Heart left ventricle (tissue), 16 donors: ENCODE data around the gene KIAA1958. TPM values are rescaled to one million over a fixed set of nuclear protein-coding genes. Genes with fewer than 3 reads are reported as not detected.

Experiments
- ATAC-seq, 4 donors: fragments of 200-7000 bp; cut with Tn5 transposase; one replicate each; pipeline ENCODE4 v1.9.1; 2020 to 2022; ENCODE audit warnings: moderate library complexity in 4 of 4, mild to moderate bottlenecking in 3 of 4, moderate number of reproducible peaks in 1 of 4
- DNase-seq, 5 donors: peaks; one replicate each; pipeline ENCODE4 v3.0.0-alpha.2; 2020
- H3K27ac ChIP-seq, 12 donors: fragments of 200-600 bp; sonication (generic) in 4 of 12; one replicate each; pipeline versions ENCODE4 v1.5.0 to v1.8.0; 2016 to 2022; ENCODE audit warnings: mild to moderate bottlenecking in 2 of 12
- H3K27me3 ChIP-seq, 9 donors: fragments of 200-600 bp; sonication (generic) in 2 of 9; one replicate each; pipeline versions ENCODE4 v1.5.1 to v1.8.0; 2016 to 2022; ENCODE audit warnings: mild to moderate bottlenecking in 3 of 9
- H3K36me3 ChIP-seq, 9 donors: fragments of 200-600 bp; sonication (generic) in 2 of 9; one replicate each; pipeline versions ENCODE4 v1.5.0 to v1.8.0; 2018 to 2022; ENCODE audit warnings: mild to moderate bottlenecking in 2 of 9
- H3K4me1 ChIP-seq, 12 donors: fragments of 200-600 bp; sonication (generic) in 4 of 12; one replicate each; pipeline versions ENCODE4 v1.5.0 to v1.8.0; 2016 to 2022; ENCODE audit warnings: mild to moderate bottlenecking in 3 of 12
- H3K4me3 ChIP-seq, 12 donors: fragments of 200-600 bp; sonication (generic) in 4 of 12; one replicate each; pipeline versions ENCODE4 v1.5.0 to v1.8.0; 2017 to 2022; ENCODE audit warnings: mild to moderate bottlenecking in 9 of 12, moderate library complexity in 4 of 12
- H3K9me3 ChIP-seq, 12 donors: fragments of 200-600 bp; sonication (generic) in 4 of 12; one replicate each; pipeline versions ENCODE4 v1.5.0 to v1.8.0; 2016 to 2022; ENCODE audit warnings: mild to moderate bottlenecking in 1 of 12
- POLR2A ChIP-seq, 2 donors: fragments of 450-650 bp; IDR thresholded peaks; one replicate each; pipeline ENCODE4 v1.6.1; 2017; ENCODE audit warnings: antibody characterized with exemption in 2 of 2, mild to moderate bottlenecking in 2 of 2, moderate library complexity in 2 of 2
- WGBS, 4 donors: extraction: QIAGEN DNeasy Blood & Tissue Kit in 2 of 4; methylation state at CpG; one replicate each; pipeline versions ENCODE4 v1.1.5 to v1.1.7; 2013 to 2018; 5-methylcytosine and 5-hydroxymethylcytosine counted together
- intact Hi-C, 10 donors: fragments of 100-400 bp; cut with DNase I; formaldehyde crosslinking; loops; one replicate each; pipeline versions ENCODE4 v1.11.1 to v1.14.2; 2022
- polyA plus RNA-seq, 2 donors: library from polyadenylated mRNA; stranded (reverse); fragments of 200-250 nt; gene quantifications; one replicate each; pipeline ENCODE4 v1.2.3, GENCODE V29; 2013
- total RNA-seq, 9 donors: library from RNA; depleted of rRNA in 2 of 9; stranded (reverse); fragments of >200 nt in 2 of 9; fragmentation: NEBNext Ultra II Directional in 3 of 9; extraction: Animal tissue kit (Norgen Biotek cat#: 25700) in 3 of 9; gene quantifications; one replicate each; pipeline versions ENCODE4 v1.1.0 to v1.2.4, GENCODE V29; 2016 to 2023
- TF ChIP-seq, protein P1 (sequence below), 12 donors: fragments of 200-600 bp; sonication (generic) in 4 of 12; IDR thresholded peaks; one replicate each; pipeline versions ENCODE4 v1.5.0 to v1.8.0; 2018 to 2022; ENCODE audit warnings: antibody characterized with exemption in 12 of 12, mild to moderate bottlenecking in 5 of 12
- donor health status: ischemic (EF 13 %, LVEDD 7.1; RV severe dilation, severe dysfunction).
- donor health status: healthy with polysubstance abuse.
- donor health status: DM: no; HTN: yes; CAD: no.
- donor health status: DM: no; HTN: no; CAD: no.
- donor health status: ischemic (EF 25% LVEDD 6.9; RV normal size, moderate dysfunction).
- donor health status: ischemic (EF 25% LVEDD 5.7; RV mildly dilated, moderate dysfunction).
- donor health status: healthy.
- donor health status: DM: yes; HTN: yes; CAD: no.
- donor health status: ischemic (EF 35%, LVEDD 5.7; RV mildly dilated, moderate dysfunction).
- donor health status: nonischemic (EF 11% LVEDD 7.7; RV severe dilation, severe dysfunction).
- donor health status: DM: yes; HTN: yes; CAD: no.
- donor health status: PGD.
- donor health status: ischemic (EF 29% LVEDD 5.4; RV normal size, mild dysfunction).
- donor health status: nonischemic (EF 23%, LVEDD 6.1; RV moderate dilation, normal function).

The KIAA1958 gene
- total and polyA plus RNA-seq, 11 donors = 0.99 to 8.5 (median 5.8) TPM

DNA sequence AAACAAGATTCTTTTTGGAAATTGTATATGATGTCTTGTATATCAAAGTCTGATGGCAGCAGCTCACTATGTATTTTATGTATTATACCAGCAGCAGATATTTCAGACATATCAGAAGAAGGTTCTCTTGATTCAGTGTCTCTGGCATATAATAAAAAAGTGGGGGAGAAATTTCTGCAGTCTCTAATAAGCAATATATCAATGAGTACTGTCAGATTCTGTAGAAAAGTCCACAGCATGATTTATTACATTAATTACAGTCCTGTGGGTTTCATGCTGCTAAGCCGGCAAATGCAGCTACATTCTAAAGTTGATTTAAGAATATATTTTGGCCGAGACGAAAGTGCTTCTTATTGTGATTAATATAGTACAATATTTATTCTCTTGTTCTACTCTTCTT, 113.1 kb downstream of the KIAA1958 start:
- no peaks in the 10 kb centered on the region for H3K9me3 ChIP-seq
- H3K4me1 ChIP-seq = no peaks in the 10 kb centered on the region
- H3K4me3 ChIP-seq = no peak overlapping the region
- no peak overlapping the region for H3K27ac ChIP-seq
- intact Hi-C loops = no loop called here
- WGBS, 4 donors = 87 to 97% (median 96%) methylated on average over 3 of the region's 3 CpGs
- TF ChIP-seq POLR2A (IDR thresholded peaks at IDR 0.05) = no peak
- TF ChIP-seq, protein P1, sequence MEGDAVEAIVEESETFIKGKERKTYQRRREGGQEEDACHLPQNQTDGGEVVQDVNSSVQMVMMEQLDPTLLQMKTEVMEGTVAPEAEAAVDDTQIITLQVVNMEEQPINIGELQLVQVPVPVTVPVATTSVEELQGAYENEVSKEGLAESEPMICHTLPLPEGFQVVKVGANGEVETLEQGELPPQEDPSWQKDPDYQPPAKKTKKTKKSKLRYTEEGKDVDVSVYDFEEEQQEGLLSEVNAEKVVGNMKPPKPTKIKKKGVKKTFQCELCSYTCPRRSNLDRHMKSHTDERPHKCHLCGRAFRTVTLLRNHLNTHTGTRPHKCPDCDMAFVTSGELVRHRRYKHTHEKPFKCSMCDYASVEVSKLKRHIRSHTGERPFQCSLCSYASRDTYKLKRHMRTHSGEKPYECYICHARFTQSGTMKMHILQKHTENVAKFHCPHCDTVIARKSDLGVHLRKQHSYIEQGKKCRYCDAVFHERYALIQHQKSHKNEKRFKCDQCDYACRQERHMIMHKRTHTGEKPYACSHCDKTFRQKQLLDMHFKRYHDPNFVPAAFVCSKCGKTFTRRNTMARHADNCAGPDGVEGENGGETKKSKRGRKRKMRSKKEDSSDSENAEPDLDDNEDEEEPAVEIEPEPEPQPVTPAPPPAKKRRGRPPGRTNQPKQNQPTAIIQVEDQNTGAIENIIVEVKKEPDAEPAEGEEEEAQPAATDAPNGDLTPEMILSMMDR (IDR thresholded peaks at IDR 0.05) = no peak
- DNase-seq = no peak
- ATAC-seq = no peak
- H3K27me3 ChIP-seq = no peaks in the 10 kb centered on the region
- H3K36me3 ChIP-seq = no peaks in the 10 kb centered on the region

DNA sequence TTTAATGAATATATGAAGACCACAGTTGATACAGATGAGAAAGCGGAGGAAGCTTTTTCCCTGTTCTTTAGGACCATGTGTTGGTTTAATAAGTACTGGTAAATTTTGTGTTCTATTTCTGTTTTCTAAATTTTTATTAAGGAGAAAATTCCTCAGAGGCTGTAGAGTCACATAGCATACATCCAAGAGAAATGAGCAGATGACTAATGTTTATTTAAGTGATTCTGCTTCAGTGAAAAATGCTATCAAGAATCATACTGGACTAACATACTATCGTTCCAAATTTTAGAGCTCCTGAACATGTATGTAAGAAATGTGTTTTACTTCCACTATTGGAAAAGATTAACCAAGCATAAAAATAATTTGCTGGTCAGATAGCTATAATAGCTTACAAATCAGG, 115.0 kb downstream of the KIAA1958 start:
- Histone ChIP-seq H3K36me3 (no peaks in the 10 kb centered on the region), H3K27me3 (no peaks in the 10 kb centered on the region), H3K4me3 (no peak overlapping the region), H3K27ac (no peak overlapping the region), H3K9me3 (no peaks in the 10 kb centered on the region), H3K4me1 (no peaks in the 10 kb centered on the region)
- TF ChIP-seq POLR2A (IDR thresholded peaks at IDR 0.05) = no peak
- TF ChIP-seq, protein P1 (IDR thresholded peaks at IDR 0.05) = no peak
- DNase-seq (no peak), ATAC-seq (no peak)
- 75 to 85% (median 76%) methylated on average over 2 of the region's 2 CpGs for WGBS, 4 donors
- intact Hi-C loops = no loop called here

DNA sequence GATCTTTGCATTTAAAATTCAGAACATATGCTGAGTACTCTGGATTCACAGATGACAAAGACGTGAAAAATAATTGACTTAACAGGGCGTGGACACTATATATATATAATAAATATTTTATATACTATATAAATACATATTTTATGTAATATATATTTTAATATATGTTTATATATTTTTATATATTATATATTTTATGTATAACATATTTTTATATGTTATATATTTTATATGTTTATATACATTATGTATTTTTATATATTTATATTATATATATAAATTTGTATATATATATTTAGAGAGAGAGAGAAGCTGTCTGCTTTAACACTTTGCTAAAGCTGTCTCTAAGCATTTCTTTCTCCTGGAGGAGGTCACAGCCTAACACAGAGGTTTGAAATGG, 118.2 kb downstream of the KIAA1958 start:
- H3K27ac ChIP-seq = no peak overlapping the region
- H3K27me3 ChIP-seq = no peaks in the 10 kb centered on the region
- no peaks in the 10 kb centered on the region for H3K9me3 ChIP-seq
- DNase-seq = no peak
- intact Hi-C loops = no loop called here
- no peaks in the 10 kb centered on the region for H3K36me3 ChIP-seq
- no peak overlapping the region for H3K4me3 ChIP-seq
- 94 to 98% (median 96%) methylated on average over 2 of the region's 2 CpGs for WGBS, 4 donors
- H3K4me1 ChIP-seq = no peaks in the 10 kb centered on the region
- TF ChIP-seq POLR2A (IDR thresholded peaks at IDR 0.05) = no peak
- TF ChIP-seq, protein P1 (IDR thresholded peaks at IDR 0.05) = no peak
- no peak for ATAC-seq

DNA sequence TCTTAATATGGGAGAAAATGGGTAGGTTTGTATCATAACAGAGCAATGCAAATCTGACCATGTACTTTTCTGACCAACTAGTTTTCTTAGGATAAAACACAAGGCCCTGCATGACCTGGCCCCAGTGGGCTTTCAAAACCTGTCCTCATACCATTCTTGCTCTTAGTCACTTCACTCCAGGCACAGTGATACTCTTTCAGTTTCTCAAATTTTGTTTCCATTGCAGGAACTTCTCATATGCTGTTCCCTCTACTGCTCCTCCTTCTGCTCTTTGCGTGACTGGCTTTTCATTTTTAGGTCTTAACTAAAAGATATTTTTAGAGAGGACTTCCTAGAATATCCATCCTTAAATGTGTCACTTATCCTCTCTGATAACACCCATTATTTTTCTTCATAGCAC, 118.9 kb downstream of the KIAA1958 start:
- WGBS, 4 donors = 44 to 51% (median 48%) methylated on average over 1 of the region's 1 CpG
- Histone ChIP-seq H3K4me1 (no peaks in the 10 kb centered on the region), H3K27me3 (no peaks in the 10 kb centered on the region), H3K4me3 (no peak overlapping the region), H3K9me3 (no peaks in the 10 kb centered on the region), H3K27ac (no peak overlapping the region), H3K36me3 (no peaks in the 10 kb centered on the region)
- TF ChIP-seq, protein P1 (IDR thresholded peaks at IDR 0.05) = no peak
- no peak for TF ChIP-seq POLR2A (IDR thresholded peaks at IDR 0.05)
- no peak for DNase-seq
- no peak for ATAC-seq
- intact Hi-C loops = no loop called here
